Body of pancreas (tissue), 4 donors: Measurements from ENCODE around the gene PDAP1.
"Not testable (repeated sequence)": the region's sequence is repeated elsewhere in the genome, so short reads cannot be mapped to it uniquely, and the experiment has no call there.

Experiments used
- CTCF ChIP-seq, 7 experiments: fragments of 450-650 bp in 4 of 7; fragments of 200-600 bp in 3 of 7; sonication (generic) in 3 of 7; IDR thresholded peaks; one replicate each; pipeline ENCODE4 v1.5.1; 2016 to 2019; ENCODE audit warnings: antibody characterized with exemption in 7 of 7
- POLR2A ChIP-seq, 3 donors: fragments of 450-650 bp; IDR thresholded peaks; one replicate each; pipeline ENCODE4 v1.6.1; 2016; ENCODE audit warnings: antibody characterized with exemption in 3 of 3, mild to moderate bottlenecking in 2 of 3

DNA sequence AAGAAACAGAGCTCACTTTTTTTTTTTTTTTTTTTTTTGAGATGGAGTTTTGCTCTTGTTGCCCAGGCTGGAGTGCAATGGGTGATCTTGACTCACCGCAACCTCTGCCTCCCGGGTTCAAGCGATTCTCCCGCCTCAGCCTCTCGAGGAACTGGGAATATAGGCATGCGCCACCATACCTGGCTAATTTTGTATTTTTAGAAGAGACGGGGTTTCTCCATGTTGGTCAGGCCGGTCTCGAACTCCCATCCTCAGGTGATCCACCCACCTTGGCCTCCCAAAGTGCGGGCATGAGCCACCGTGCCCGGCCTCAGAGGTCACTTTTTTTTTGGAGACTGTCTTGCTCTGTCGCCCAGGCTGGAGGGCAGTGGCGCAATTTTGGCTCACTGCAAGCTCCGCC is 49.9 kb downstream of the PDAP1 start:
- TF ChIP-seq POLR2A, CTCF (IDR thresholded peaks at IDR 0.05): not testable (repeated sequence)
